NCI-H2196 treated with DMSO at 0.1 percent for 48 hours (cell line): Measurements from ENCODE around the gene NAB2.
"Not testable (repeated sequence)": the region's sequence is repeated elsewhere in the genome, so short reads cannot be mapped to it uniquely, and the experiment has no call there.

Source experiments
- DNase-seq: peaks from one replicate; lab custom pipeline; 2025; ENCODE audit not compliant: unreplicated experiment; lab: John Stamatoyannopoulos, UW

NAB2 gene

GRCh38 chr12:57063991-57064685 lies 24.8 kb upstream of the NAB2 start:
- no peak for DNase-seq

DNA sequence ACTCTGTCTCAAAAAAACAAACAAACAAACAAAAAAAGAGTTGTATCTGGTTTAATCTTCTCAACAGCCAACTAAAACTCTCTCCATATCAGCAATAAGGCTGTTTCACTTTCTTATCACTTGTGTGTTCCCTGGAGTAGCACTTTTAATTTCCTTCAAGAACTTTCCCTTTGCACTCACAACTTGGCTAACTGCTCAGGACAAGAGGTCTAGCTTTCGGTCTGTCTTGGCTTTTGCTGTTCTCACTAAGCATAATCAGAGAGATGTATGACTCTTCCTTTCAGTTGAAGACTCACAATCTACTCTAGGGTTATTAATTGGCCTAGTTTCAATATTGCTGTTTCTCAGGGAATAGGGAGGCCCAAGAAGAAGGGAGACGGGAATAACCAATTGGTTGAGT lies 22.7 kb upstream of the NAB2 start:
- no peak for DNase-seq

DNA sequence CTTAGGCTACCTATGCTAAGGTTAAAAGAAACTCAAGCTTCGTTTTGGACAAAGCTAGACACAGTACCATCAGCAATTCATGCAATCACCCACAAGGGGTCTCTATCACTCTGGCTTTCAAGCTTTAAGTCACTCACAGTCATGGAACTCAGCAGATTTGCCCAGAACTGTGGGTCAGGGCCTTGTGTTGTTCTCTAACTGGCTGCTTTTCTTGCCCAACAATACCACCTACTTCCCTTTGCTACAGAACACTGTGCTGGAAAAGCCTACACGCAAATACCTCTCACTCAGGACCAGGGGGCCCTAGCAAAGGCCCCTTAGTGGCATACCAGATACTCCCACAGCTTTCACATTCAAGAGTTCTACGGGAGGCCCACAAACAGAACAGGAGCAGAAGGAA lies 19.4 kb upstream of the NAB2 start:
- DNase-seq, result peak; percentile 30

DNA sequence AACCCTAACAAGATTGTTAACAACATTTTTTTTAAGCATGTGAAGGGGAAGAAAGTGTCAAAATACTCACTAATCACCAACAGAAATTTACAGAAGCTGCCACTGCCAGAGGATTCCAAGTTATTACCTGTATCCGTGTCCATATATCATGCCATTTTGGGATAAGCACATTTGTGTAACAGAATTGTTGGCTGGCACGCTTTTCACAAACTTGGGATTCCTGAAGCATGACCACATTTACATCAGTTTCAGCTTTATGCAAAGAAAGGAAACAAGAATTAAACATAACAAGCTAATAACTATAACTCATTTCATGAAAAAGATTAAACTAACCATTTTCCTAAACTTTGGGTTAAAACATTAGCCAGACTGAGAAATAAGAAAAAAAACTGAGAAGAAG lies 16.3 kb upstream of the NAB2 start:
- no peak for DNase-seq

- DNase-seq, result not testable (repeated sequence)
Observed at GRCh38 chr12:57073566-57074450, 15.1 kb upstream of the NAB2 start.

DNA sequence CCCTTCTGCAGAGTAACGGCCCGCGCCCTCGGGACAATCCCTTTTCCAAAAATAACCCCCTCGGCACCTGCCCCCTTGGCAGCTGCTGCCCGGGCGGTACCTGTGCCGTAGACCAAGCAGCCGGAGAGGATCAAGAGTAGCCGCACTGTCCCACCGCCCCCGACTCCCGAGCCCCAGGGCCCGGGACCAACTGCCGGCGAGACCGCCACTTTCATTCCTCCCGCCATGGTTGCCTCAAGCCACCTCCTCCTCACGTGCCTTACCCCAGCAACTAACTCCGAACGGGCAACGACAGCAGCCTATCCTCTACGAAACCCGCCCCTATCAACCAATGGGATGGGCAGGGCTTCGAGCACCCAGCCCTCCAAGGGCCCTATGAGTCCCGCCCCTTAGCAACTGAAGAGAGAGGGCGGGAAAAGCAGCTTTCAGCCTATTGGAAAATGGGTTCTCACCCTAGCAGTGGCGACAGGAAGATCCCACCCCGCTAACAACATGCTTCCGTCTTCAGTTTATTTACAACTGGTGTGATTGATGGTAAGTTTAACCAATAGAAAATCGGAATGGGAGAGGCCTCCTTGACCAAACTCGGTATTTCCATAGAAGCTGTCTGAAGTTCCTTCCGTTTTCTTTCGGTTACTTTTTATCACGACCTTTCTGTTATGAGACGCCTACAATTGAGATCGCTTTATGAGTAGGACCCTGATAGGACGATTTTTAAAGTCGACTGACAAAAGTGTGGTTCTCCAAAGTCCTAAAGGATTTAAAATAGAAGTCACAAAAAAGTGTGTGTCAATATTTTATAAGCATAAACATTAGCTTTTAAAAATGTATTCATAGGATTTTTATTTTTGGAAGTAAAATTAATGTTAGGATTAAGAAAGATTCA lies 10.2 kb upstream of the NAB2 start, which contains the start of gene NEMP1:
TSS of gene NEMP1 (minus strand) at position 273 of the 886 bp plus-strand sequence. CDS start at position 227, 46 bp downstream.
- peak; percentile 99 for DNase-seq

DNA sequence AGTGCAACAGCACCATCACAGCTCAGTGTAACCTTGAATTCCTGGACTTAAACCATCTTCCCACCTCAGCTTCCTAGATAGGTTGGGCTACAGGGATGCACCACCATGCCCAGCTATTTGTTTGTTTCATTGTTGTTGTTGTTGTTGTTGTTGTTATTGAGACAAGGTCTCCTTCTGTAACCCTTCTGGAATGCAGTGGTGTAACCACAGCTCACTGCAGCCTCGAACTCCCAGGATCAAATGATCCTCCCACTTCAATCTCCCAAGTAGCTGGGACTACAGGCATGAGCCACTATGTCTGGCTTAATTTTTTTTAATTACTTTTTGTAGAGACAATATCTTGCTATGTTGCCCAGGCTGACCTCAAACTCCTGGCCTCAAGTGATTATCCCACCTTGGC lies 9.1 kb upstream of the NAB2 start:
- DNase-seq, result no peak

GRCh38 chr12:57080855-57081254 lies 8.1 kb upstream of the NAB2 start:
- no peak for DNase-seq

GRCh38 chr12:57085999-57086492 lies 2.9 kb upstream of the NAB2 start:
- DNase-seq, result no peak

- no peak for DNase-seq
Observed at GRCh38 chr12:57086493-57087009, 2.4 kb upstream of the NAB2 start.

DNA sequence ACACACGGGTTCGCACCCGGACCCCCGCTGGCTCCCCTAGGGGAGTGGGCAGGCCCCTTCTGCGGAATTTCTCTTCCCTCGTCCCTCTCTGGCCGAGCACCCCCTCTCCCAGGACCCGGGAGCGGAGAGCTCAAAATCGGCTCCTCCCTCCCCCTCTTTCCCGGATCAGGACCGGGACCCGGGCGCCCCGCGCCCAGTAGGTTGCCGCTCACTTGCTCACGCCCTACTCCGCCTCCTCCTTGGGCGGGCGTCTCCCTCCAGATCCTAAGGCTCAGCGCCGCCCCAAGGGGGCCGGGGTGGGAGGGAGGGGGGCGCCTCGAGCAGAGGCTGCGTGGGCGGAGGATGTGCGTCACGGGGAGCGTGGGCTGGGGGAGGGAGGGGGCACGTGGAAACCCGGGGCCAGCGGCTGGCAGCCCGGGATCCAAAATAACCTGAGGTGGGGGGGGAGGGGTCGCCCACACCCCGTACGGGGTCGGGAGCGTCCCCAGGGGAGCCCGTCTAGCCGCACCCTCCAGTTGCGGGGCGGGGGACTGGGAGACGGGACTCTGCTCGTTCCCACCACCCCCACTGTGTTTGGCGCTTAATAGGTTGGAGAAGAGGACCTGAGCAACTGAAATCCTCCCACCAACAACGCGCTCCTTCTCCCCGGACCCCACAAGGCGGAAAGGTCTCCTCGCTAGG lies 1.8 kb upstream of the NAB2 start:
- DNase-seq, result no peak

DNA sequence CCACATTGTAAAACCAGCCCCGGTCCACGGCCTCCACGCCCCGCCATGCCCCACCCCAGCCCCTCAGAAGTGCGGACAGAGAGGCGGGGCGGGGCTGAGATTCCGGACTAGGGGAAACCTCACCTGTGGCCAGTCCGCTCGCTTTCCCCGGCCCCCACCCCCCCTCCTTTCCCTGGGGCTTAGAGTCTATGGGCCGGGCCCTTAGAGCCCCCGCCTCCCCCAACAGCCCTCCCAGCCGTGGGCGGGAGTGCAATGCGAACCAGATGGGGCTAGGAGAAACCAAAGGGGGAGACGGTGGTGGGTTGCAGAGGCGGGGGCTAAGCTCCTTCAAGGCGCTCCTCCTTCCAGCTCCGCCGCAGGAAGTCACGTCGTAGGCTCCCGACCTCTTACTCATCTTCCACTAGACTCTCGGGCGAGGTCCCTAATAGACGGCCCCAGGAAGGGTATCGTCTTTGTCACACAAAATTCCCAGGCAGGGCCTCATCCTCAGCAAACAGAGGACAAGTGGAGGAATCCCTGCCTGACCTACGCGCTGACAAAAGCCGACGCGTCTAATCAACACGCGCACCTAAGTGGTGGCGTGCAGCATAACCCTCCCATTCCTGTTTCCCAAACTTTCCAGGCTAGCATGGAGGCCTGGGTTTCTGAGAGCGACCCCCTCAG lies 1.1 kb upstream of the NAB2 start:
- peak; percentile 72 for DNase-seq

GRCh38 chr12:57089271-57090245 lies 644 bp downstream of the NAB2 start:
- no peak for DNase-seq

DNA sequence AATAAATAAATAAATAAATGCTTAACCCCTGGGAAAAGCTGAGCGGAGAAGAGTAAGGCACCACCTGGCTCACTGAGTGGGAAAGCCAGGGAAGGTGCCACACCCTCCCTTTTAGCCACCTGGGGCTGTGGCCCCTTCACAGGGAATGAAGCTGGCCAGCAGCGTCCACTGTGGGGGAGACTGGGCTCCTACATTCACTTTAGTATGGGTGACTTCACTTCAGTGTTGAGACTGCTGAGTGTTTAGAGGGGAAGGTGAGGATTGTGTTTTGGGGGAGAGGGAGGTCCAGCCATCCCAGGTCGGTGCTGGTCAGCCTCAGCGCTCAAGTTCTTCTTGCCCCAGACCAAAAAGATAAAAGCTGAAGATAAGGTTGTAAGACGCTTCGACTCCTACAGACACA lies 1.6 kb downstream of the NAB2 start:
- DNase-seq, result no peak

DNA sequence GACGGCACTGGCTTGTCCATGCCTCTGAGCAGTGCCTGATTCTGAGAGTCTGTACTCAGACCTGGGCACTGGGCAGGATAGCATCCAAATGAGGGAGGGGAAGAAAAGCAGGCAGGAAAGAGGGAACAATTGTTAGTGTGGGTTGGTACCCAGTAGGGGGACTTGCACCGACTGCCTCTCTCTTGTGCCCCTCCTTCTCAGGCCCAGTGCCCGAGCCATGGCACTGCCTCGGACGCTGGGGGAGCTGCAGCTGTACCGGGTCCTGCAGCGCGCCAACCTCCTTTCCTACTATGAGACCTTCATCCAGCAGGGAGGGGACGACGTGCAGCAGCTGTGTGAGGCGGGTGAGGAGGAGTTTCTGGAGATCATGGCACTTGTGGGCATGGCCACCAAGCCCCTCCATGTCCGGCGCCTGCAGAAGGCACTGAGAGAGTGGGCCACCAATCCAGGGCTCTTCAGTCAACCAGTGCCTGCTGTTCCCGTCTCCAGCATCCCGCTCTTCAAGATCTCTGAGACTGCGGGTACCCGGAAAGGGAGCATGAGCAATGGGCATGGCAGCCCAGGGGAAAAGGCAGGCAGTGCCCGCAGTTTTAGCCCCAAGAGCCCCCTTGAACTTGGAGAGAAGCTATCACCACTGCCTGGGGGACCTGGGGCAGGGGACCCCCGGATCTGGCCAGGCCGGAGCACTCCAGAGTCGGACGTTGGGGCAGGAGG lies 2.2 kb downstream of the NAB2 start:
- no peak for DNase-seq

DNA sequence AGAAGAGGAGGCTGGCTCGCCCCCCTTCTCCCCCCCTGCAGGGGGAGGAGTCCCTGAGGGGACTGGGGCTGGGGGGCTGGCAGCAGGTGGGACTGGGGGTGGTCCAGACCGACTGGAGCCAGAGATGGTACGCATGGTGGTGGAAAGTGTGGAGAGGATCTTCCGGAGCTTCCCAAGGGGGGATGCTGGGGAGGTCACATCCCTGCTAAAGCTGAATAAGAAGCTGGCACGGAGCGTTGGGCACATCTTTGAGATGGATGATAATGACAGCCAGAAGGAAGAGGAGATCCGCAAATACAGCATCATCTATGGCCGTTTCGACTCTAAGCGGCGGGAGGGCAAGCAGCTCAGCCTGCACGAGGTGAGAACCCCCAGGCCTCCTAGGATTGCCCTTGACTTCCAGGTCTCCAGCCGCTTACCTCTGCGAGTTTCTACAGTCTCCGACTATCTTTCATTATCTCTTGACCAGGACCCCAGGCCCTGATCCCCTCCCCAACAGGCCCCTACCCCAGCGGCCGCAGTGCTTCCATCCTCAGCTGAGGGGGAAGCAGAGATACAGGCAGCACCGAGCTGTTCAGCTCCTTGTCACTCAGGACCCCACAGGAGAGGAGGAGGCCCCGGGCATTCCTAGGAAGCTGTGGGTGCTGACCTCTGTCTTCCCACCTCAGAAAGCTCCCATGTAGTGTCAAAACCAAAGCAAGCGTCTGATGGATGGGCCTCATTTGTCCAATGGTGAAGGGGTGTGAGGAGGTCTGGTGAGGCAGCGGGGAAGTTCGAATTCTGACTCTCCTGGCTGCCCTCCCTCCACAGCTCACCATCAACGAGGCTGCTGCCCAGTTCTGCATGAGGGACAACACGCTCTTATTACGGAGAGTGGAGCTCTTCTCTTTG lies 3.0 kb downstream of the NAB2 start:
- DNase-seq, result no peak

- no peak for DNase-seq
Observed at GRCh38 chr12:57092529-57092862, 3.6 kb downstream of the NAB2 start.
